HCT116 (cell line): Measurements from ENCODE around the gene ZSWIM5. TPM values are rescaled to one million over a fixed set of nuclear protein-coding genes. Genes with fewer than 3 reads are reported as not detected.
"Not testable (repeated sequence)": the region's sequence is repeated elsewhere in the genome, so short reads cannot be mapped to it uniquely, and the experiment has no call there.

Experiments
- ATAC-seq: fragments of 200-7000 bp; cut with Tn5 transposase; 2 replicates; pipeline ENCODE4 v1.9.1; 2020; ENCODE audit warnings: mild to moderate bottlenecking, moderate library complexity
- BruUV-seq: library from RNA; stranded (reverse); fragments of 400-500 nt; replicated peaks from 2 replicates; lab custom pipeline; 2021; lab: Mats Ljungman, UMichigan
- CTCF ChIA-PET: fragments of 300-600 bp; sonication (Branson Sonifier 250); formaldehyde crosslinking; loops from one replicate; lab custom pipeline; 2021; ENCODE audit warnings: antibody characterized with exemption; lab: Charles Lee
- POLR2A ChIA-PET: fragments of 300-600, 350-600 bp; sonication (Branson Sonifier 250); formaldehyde crosslinking; loops from one replicate; lab custom pipeline; 2021; ENCODE audit warnings: antibody characterized with exemption; lab: Charles Lee
- RAD21 ChIA-PET, 2 experiments: fragments of 300-600 bp; sonication (Branson Sonifier 250); formaldehyde crosslinking; loops; one replicate each; lab custom pipeline; 2023; ENCODE audit warnings: low total read pairs in 2 of 2; ENCODE audit not compliant: uncharacterized antibody in 2 of 2, unreplicated experiment in 2 of 2, low non-redundant PET in 1 of 2; lab: Charles Lee
- DNase-seq: peaks from one replicate; pipeline ENCODE4 v3.0.0-alpha.2; 2010; ENCODE audit warnings: low read depth, low spot score
- H2AFZ ChIP-seq: fragments of 200-600 bp; shearing (Covaris generic), sonication (generic); 2 replicates; pipeline ENCODE4 v1.6.1; 2017; ENCODE audit warnings: low read depth, mixed run types, mixed read lengths, antibody characterized with exemption, low read length; ENCODE audit not compliant: poor library complexity, severe bottlenecking
- H3K27ac ChIP-seq: 2 replicates; pipeline ENCODE4 v1.5.1; 2012; ENCODE audit warnings: low read depth, low read length
- H3K27me3 ChIP-seq: fragments of 200-600 bp; sonication (generic); 2 replicates; pipeline ENCODE4 v1.6.1; 2016; ENCODE audit warnings: mixed run types, low read length, mixed read lengths; ENCODE audit not compliant: insufficient read depth
- H3K36me3 ChIP-seq, 2 experiments: fragments of 200-500 bp in 1 of 2; fragments of 200-600 bp in 1 of 2; sonication (Bioruptor generic) in 1 of 2; sonication (generic) in 1 of 2; 2 replicates each; pipeline versions ENCODE4 v1.5.1 to v1.6.1; 2014 to 2016; ENCODE audit warnings: low read length in 2 of 2, inconsistent platforms in 1 of 2, mixed read lengths in 1 of 2, mixed run types in 1 of 2; ENCODE audit not compliant: insufficient read depth in 2 of 2, control insufficient read depth in 1 of 2
- H3K4me1 ChIP-seq, 2 experiments: fragments of 200-600 bp in 1 of 2; sonication (generic) in 1 of 2; 2 replicates each; pipeline versions ENCODE4 v1.5.1 to v1.6.1; 2012 to 2017; ENCODE audit warnings: low read length in 2 of 2, inconsistent platforms in 1 of 2, mild to moderate bottlenecking in 1 of 2, mixed read lengths in 1 of 2, mixed run types in 1 of 2, moderate library complexity in 1 of 2; ENCODE audit not compliant: insufficient read depth in 2 of 2, control insufficient read depth in 1 of 2
- H3K4me2 ChIP-seq: fragments of 200-600 bp; sonication (generic); 2 replicates; pipeline ENCODE4 v1.6.1; 2017; ENCODE audit warnings: mixed run types, low read length, mixed read lengths
- H3K4me3 ChIP-seq, 2 experiments: fragments of 200-600 bp in 1 of 2; sonication (generic) in 1 of 2; replicated peaks in 1 of 2; 2 replicates each; pipeline ENCODE4 v1.5.1; 2011 to 2016; ENCODE audit warnings: low read length in 2 of 2, control low read depth in 1 of 2, low read depth in 1 of 2, mild to moderate bottlenecking in 1 of 2, mixed read lengths in 1 of 2, mixed run types in 1 of 2
- H3K79me2 ChIP-seq: fragments of 200-600 bp; sonication (generic); 2 replicates; pipeline ENCODE4 v1.6.1; 2017; ENCODE audit warnings: mild to moderate bottlenecking, mixed run types, low read length, moderate library complexity, mixed read lengths; ENCODE audit not compliant: insufficient read depth
- H3K9ac ChIP-seq: fragments of 200-600 bp; sonication (generic); 2 replicates; pipeline ENCODE4 v1.6.1; 2016; ENCODE audit warnings: low read length, mixed read lengths
- H3K9me2 ChIP-seq: fragments of 200-600 bp; sonication (generic), shearing (Covaris generic); 2 replicates; pipeline ENCODE4 v1.6.1; 2017; ENCODE audit warnings: mixed run types, mild to moderate bottlenecking, moderate library complexity; ENCODE audit not compliant: insufficient read depth
- H3K9me3 ChIP-seq, 2 experiments: fragments of 200-500 bp in 1 of 2; fragments of 200-600 bp in 1 of 2; sonication (Bioruptor generic) in 1 of 2; sonication (generic) in 1 of 2; 2 replicates each; pipeline ENCODE4 v1.6.1; 2014 to 2017; ENCODE audit warnings: low read length in 2 of 2, mixed read lengths in 2 of 2, inconsistent platforms in 1 of 2, low read depth in 1 of 2, mild to moderate bottlenecking in 1 of 2, mixed run types in 1 of 2, moderate library complexity in 1 of 2; ENCODE audit not compliant: control insufficient read depth in 1 of 2, insufficient read depth in 1 of 2
- H4K20me1 ChIP-seq: fragments of 200-600 bp; sonication (generic), shearing (Covaris generic); 2 replicates; pipeline ENCODE4 v1.6.1; 2017; ENCODE audit warnings: mixed run types, mild to moderate bottlenecking, moderate library complexity; ENCODE audit not compliant: insufficient read depth
- ATF3 ChIP-seq: IDR thresholded peaks from 2 replicates; pipeline ENCODE4 v1.6.1; 2012
- CEBPB ChIP-seq: IDR thresholded peaks from 2 replicates; pipeline ENCODE4 v1.6.1; 2012; ENCODE audit warnings: low read depth
- EGR1 ChIP-seq: IDR thresholded peaks from 2 replicates; pipeline ENCODE4 v1.6.1; 2012; ENCODE audit warnings: low read depth
- ELF1 ChIP-seq: IDR thresholded peaks from 2 replicates; pipeline ENCODE4 v1.6.1; 2012; ENCODE audit warnings: low read depth, borderline replicate concordance
- EZH2phosphoT487 ChIP-seq: fragments of 200-600 bp; IDR thresholded peaks from 2 replicates; pipeline ENCODE4 v1.6.1; 2018; ENCODE audit warnings: antibody characterized with exemption, borderline replicate concordance
- FOSL1 ChIP-seq: IDR thresholded peaks from 2 replicates; pipeline ENCODE4 v1.6.1; 2012; ENCODE audit warnings: low read depth
- JUND ChIP-seq: IDR thresholded peaks from 2 replicates; pipeline ENCODE4 v1.6.1; 2012
- POLR2A ChIP-seq: IDR thresholded peaks from 2 replicates; pipeline ENCODE4 v1.7.0; 2011; ENCODE audit warnings: borderline replicate concordance; ENCODE audit not compliant: insufficient read depth, insufficient read length; ENCODE audit errors: extremely low read depth
- RAD21 ChIP-seq: IDR thresholded peaks from 2 replicates; pipeline ENCODE4 v1.6.1; 2012; ENCODE audit warnings: low read depth, mild to moderate bottlenecking
- REST ChIP-seq: IDR thresholded peaks from 2 replicates; pipeline ENCODE4 v1.6.1; 2012; ENCODE audit warnings: low read depth
- SRF ChIP-seq: IDR thresholded peaks from 2 replicates; pipeline ENCODE4 v1.6.1; 2012; ENCODE audit warnings: low read depth
- TCF7L2 ChIP-seq: IDR thresholded peaks from 2 replicates; pipeline ENCODE4 v1.7.0; 2011; ENCODE audit warnings: borderline replicate concordance, inconsistent platforms; ENCODE audit not compliant: insufficient read depth, insufficient read length; ENCODE audit errors: extremely low read depth
- YY1 ChIP-seq: IDR thresholded peaks from 2 replicates; pipeline ENCODE4 v1.6.1; 2011; ENCODE audit warnings: low read length, low read depth, moderate library complexity, mild to moderate bottlenecking; ENCODE audit not compliant: insufficient replicate concordance; ENCODE audit errors: extremely low read depth
- ZBTB33 ChIP-seq: IDR thresholded peaks from 2 replicates; pipeline ENCODE4 v1.6.1; 2011; ENCODE audit warnings: mild to moderate bottlenecking, low read length, moderate library complexity; ENCODE audit not compliant: insufficient replicate concordance; ENCODE audit errors: extremely low read depth
- ZFX ChIP-seq: fragments of 450-650 bp; IDR thresholded peaks from 2 replicates; pipeline ENCODE4 v1.6.1; 2017
- ZNF274 ChIP-seq: fragments of 200-500 bp; sonication (Bioruptor generic); IDR thresholded peaks from 2 replicates; pipeline ENCODE4 v1.6.1; 2014; ENCODE audit warnings: mild to moderate bottlenecking, low read depth, low read length, inconsistent platforms
- intact Hi-C: fragments of 100-400 bp; cut with micrococcal nuclease; formaldehyde crosslinking; loops from 2 replicates; pipeline ENCODE4 v1.10.0; 2022
- total RNA-seq: library from RNA; stranded (reverse); gene quantifications from one replicate; pipeline ENCODE4 v1.2.1, GENCODE V29; 2021; ENCODE audit not compliant: unreplicated experiment

Gene ZSWIM5
- total RNA-seq, 1 experiment from 2014 or later = 1.1 TPM

- RAD21 ChIA-PET, H3K36me3 ChIP-seq, H3K4me2 ChIP-seq, H3K27me3 ChIP-seq, POLR2A ChIA-PET, H3K9me3 ChIP-seq, H2AFZ ChIP-seq, ATAC-seq, DNase-seq, BruUV-seq, H3K79me2 ChIP-seq, H3K9me2 ChIP-seq, H4K20me1 ChIP-seq, CTCF ChIA-PET, intact Hi-C loops, H3K9ac ChIP-seq, H3K4me1 ChIP-seq, H3K27ac ChIP-seq, H3K4me3 ChIP-seq: not testable (repeated sequence)
These were observed 40.0 kb upstream of the ZSWIM5 start for GRCh38 chr1:45246359-45246758.

- Histone ChIP-seq H2AFZ (no peak overlapping the region), H3K27ac (no peak overlapping the region), H4K20me1 (no peaks in the 10 kb centered on the region), H3K4me1 (peaks cover 0 to 5% of the 10 kb centered on the region in 2 experiments; a peak in 1 of 4 replicates), H3K9me2 (no peaks in the 10 kb centered on the region), H3K4me2 (no peak overlapping the region), H3K4me3 (no peak overlapping the region)
- no peak for ATAC-seq
- TF ChIP-seq ZFX (no peak), EGR1 (no peak), EZH2phosphoT487 (no peak), RAD21 (no peak), ELF1 (no peak), ZNF274 (no peak), ZBTB33 (no peak), YY1 (no peak), SRF (no peak), FOSL1 (no peak), POLR2A (no peak), TCF7L2 (no peak), JUND (no peak), ATF3 (no peak), CEBPB (no peak), REST (no peak)
- TF ChIP-seq, all 23 proteins: peak for 0
- Histone ChIP-seq H3K9ac (no peak overlapping the region), H3K27me3 (no peaks in the 10 kb centered on the region), H3K79me2 (no peaks in the 10 kb centered on the region), H3K36me3 (no peaks in the 10 kb centered on the region), H3K9me3 (no peaks in the 10 kb centered on the region)
- no TSS peak for BruUV-seq
- CTCF ChIA-PET = no interaction called here
- intact Hi-C loops = no loop called here
- POLR2A ChIA-PET = no interaction called here
- DNase-seq = no peak
- RAD21 ChIA-PET = no interaction called here
These were observed 38.3 kb upstream of the ZSWIM5 start for GRCh38 chr1:45244660-45245059.
